GM18511 (cell line): Measurements from ENCODE around the gene SP110.
"Not testable (repeated sequence)": the region's sequence is repeated elsewhere in the genome, so short reads cannot be mapped to it uniquely, and the experiment has no call there.

Experiments
- ATAC-seq: cut with Tn5 transposase; IDR thresholded peaks from one replicate; pipeline ENCODE4 v1.9.1; 2021; ENCODE audit warnings: mild to moderate bottlenecking, moderate library complexity; ENCODE audit not compliant: unreplicated experiment

SP110 gene

GRCh38 chr2:230225486-230225885 is 5.7 kb upstream of the SP110 start, which contains the start of gene SP140:
Gene SP140 (plus strand): TSS chr2:230225736. CDS start chr2:230225845, 109 bp downstream.
- peak; percentile 78 for ATAC-seq

GRCh38 chr2:230224458-230224857 is 4.7 kb upstream of the SP110 start:
- no peak for ATAC-seq

- ATAC-seq: not testable (repeated sequence)
Measured at GRCh38 chr2:230222829-230223228, 3.0 kb upstream of the SP110 start.

GRCh38 chr2:230221493-230221892 is 1.7 kb upstream of the SP110 start:
- no peak for ATAC-seq

GRCh38 chr2:230220347-230220969 is 674 bp upstream of the SP110 start:
- no peak for ATAC-seq

GRCh38 chr2:230218421-230218820 is 1.4 kb downstream of the SP110 start:
- no peak for ATAC-seq

GRCh38 chr2:230217424-230217823 is 2.4 kb downstream of the SP110 start:
- ATAC-seq: peak; percentile 27

- ATAC-seq: no peak
Measured at GRCh38 chr2:230216489-230216888, 3.3 kb downstream of the SP110 start.

GRCh38 chr2:230209422-230210051 is 10.2 kb downstream of the SP110 start:
- peak; percentile 66 for ATAC-seq

GRCh38 chr2:230208576-230208975 is 11.2 kb downstream of the SP110 start:
- ATAC-seq: no peak

GRCh38 chr2:230205721-230206120 is 14.1 kb downstream of the SP110 start:
- ATAC-seq: no peak

GRCh38 chr2:230205034-230205433 is 14.8 kb downstream of the SP110 start:
- ATAC-seq: peak; percentile 48

- ATAC-seq: peak; percentile 47
Measured at GRCh38 chr2:230203110-230203676, 16.6 kb downstream of the SP110 start.

- peak; percentile 74 for ATAC-seq
Measured at GRCh38 chr2:230202430-230203109, 17.2 kb downstream of the SP110 start.

- no peak for ATAC-seq
Measured at GRCh38 chr2:230184727-230185578, 34.8 kb downstream of the SP110 start.

- no peak for ATAC-seq
Measured at GRCh38 chr2:230181195-230181594, 38.6 kb downstream of the SP110 start.

- ATAC-seq: no peak
Measured at GRCh38 chr2:230179907-230180306, 39.9 kb downstream of the SP110 start.

- ATAC-seq: no peak
Measured at GRCh38 chr2:230178546-230179485, 41.0 kb downstream of the SP110 start.

GRCh38 chr2:230176996-230177395 is 42.8 kb downstream of the SP110 start:
- ATAC-seq: no peak

GRCh38 chr2:230174466-230174865 is 45.3 kb downstream of the SP110 start:
- ATAC-seq: no peak
